Fibroblast of lung (primary cell): ENCODE results near the gene LYL1. TPM values are rescaled to one million over a fixed set of nuclear protein-coding genes. Genes with fewer than 3 reads are reported as not detected.

ENCODE experiments used
- DNase-seq, 2 donors: peaks; one replicate each; pipeline versions ENCODE4 v3.0.0 to v3.0.0-alpha.2; 2010; ENCODE audit warnings: low read depth in 2 of 2
- H2AFZ ChIP-seq: 2 replicates; pipeline ENCODE4 v1.5.1; 2012; ENCODE audit warnings: low read length, control low read depth, inconsistent platforms
- H3K27ac ChIP-seq: 2 replicates; pipeline ENCODE4 v1.5.1; 2011; ENCODE audit warnings: low read length, control low read depth; ENCODE audit not compliant: insufficient read depth
- H3K27me3 ChIP-seq: 2 replicates; pipeline ENCODE4 v1.5.1; 2011; ENCODE audit warnings: mild to moderate bottlenecking, low read length; ENCODE audit not compliant: control insufficient read depth, insufficient read depth
- H3K36me3 ChIP-seq: 2 replicates; pipeline ENCODE4 v1.5.1; 2011; ENCODE audit warnings: low read length; ENCODE audit not compliant: control insufficient read depth, insufficient read depth
- H3K4me1 ChIP-seq: 2 replicates; pipeline ENCODE4 v1.5.1; 2011; ENCODE audit warnings: low read length; ENCODE audit not compliant: control insufficient read depth, insufficient read depth; ENCODE audit errors: extremely low read depth
- H3K4me2 ChIP-seq: 2 replicates; pipeline ENCODE4 v1.5.1; 2011; ENCODE audit warnings: low read length, control low read depth; ENCODE audit not compliant: insufficient read depth; ENCODE audit errors: extremely low read depth
- H3K4me3 ChIP-seq, 4 experiments: fragments of 200-600 bp in 1 of 4; sonication (generic) in 1 of 4; replicated peaks in 1 of 4; 2 replicates each; pipeline ENCODE4 v1.5.1; 2011 to 2016; ENCODE audit warnings: low read length in 4 of 4, low read depth in 3 of 4, mild to moderate bottlenecking in 3 of 4, control low read depth in 2 of 4, inconsistent platforms in 1 of 4, mixed read lengths in 1 of 4; ENCODE audit not compliant: insufficient read depth in 1 of 4; ENCODE audit errors: control extremely low read depth in 1 of 4
- H3K79me2 ChIP-seq: 2 replicates; pipeline ENCODE4 v1.5.1; 2012; ENCODE audit warnings: mild to moderate bottlenecking, low read length, inconsistent platforms; ENCODE audit not compliant: control insufficient read depth, insufficient read depth
- H3K9ac ChIP-seq: 2 replicates; pipeline ENCODE4 v1.5.1; 2011; ENCODE audit warnings: mild to moderate bottlenecking, low read length, control low read depth; ENCODE audit not compliant: insufficient read depth
- H3K9me3 ChIP-seq: 2 replicates; pipeline ENCODE4 v1.5.1; 2012; ENCODE audit warnings: low read depth, low read length; ENCODE audit not compliant: control insufficient read depth, insufficient read depth
- H4K20me1 ChIP-seq: 2 replicates; pipeline ENCODE4 v1.5.1; 2011; ENCODE audit warnings: low read length; ENCODE audit not compliant: control insufficient read depth, insufficient read depth; ENCODE audit errors: extremely low read depth
- EZH2 ChIP-seq: IDR thresholded peaks from 2 replicates; pipeline ENCODE4 v1.5.1; 2012; ENCODE audit warnings: low read length, control low read depth, mild to moderate bottlenecking; ENCODE audit errors: missing control alignments
- polyA plus RNA-seq, 2 donors: library from polyadenylated mRNA; depleted of rRNA in 1 of 2; stranded (reverse) in 1 of 2; unstranded in 1 of 2; fragments of >200 nt; gene quantifications; 2 replicates each; pipeline ENCODE4 v1.2.1, GENCODE V29; 2011 to 2012; ENCODE audit warnings: missing spikeins in 1 of 2
- total RNA-seq: library from RNA; depleted of rRNA; stranded (reverse); fragments of >200 nt; gene quantifications from 2 replicates; pipeline ENCODE4 v1.2.1, GENCODE V29; 2014
- TF ChIP-seq, protein P1 (sequence below), 2 donors: IDR thresholded peaks in 1 of 2; conservative IDR thresholded peaks in 1 of 2; 1 replicate in 1 of 2; 2 replicates in 1 of 2; pipeline ENCODE4 v1.5.1; 2011 to 2012; ENCODE audit warnings: low read length in 2 of 2, control low read depth in 1 of 2, inconsistent platforms in 1 of 2, low read depth in 1 of 2, mild to moderate bottlenecking in 1 of 2

Gene LYL1
- total and polyA plus RNA-seq, 2 donors (not counting 1 experiment from before 2014, with no cell fraction given) = 0.30 to 1.2 TPM

DNA sequence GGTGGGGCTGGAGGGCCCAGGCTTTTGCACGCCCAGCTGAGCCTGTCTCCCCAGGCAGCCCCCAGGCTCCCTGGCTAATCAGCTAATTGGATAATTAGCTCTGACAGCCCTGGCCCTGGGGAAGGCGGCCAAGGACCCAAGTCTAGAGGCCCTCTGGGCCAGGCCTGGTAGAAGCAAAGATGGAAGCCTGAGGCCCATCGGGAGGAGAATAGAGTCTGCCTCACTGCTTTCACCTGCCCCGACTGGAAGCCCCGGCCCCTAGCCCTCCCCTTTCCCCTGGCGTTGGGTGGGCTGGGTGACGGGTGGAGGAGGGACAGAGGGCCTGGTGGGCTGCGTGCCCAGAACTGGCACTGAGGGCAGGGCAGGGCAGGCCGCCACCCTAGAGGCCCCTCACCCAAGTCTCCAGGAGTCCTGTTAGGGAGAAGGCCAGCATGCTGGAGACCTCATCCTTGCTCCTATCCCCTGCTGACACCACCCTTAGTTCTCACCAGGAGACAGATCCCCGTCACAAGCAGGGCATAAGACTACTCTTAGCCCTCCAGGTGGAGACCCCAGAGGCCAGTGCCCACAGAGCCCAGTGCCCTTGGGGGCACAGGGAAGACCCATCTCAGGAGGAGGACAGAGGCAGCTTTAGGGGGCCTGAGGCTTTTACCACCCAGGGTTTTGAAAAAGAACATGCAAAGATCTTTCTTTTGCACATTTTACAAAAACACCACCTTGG, 12.0 kb downstream of the LYL1 start:
- H3K9me3 ChIP-seq = no peaks in the 10 kb centered on the region
- peaks cover 9% of the 10 kb centered on the region for H3K36me3 ChIP-seq
- H3K4me3 ChIP-seq = no peak overlapping the region
- H3K9ac ChIP-seq = no peak overlapping the region
- no peak overlapping the region for H2AFZ ChIP-seq
- TF ChIP-seq EZH2 = no peak
- TF ChIP-seq, protein P1, sequence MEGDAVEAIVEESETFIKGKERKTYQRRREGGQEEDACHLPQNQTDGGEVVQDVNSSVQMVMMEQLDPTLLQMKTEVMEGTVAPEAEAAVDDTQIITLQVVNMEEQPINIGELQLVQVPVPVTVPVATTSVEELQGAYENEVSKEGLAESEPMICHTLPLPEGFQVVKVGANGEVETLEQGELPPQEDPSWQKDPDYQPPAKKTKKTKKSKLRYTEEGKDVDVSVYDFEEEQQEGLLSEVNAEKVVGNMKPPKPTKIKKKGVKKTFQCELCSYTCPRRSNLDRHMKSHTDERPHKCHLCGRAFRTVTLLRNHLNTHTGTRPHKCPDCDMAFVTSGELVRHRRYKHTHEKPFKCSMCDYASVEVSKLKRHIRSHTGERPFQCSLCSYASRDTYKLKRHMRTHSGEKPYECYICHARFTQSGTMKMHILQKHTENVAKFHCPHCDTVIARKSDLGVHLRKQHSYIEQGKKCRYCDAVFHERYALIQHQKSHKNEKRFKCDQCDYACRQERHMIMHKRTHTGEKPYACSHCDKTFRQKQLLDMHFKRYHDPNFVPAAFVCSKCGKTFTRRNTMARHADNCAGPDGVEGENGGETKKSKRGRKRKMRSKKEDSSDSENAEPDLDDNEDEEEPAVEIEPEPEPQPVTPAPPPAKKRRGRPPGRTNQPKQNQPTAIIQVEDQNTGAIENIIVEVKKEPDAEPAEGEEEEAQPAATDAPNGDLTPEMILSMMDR (conservative IDR thresholded peaks at IDR 0.05 in 1 of 2, IDR thresholded peaks at IDR 0.05 in 1 of 2; ENCODE audit: low read depth in 1 of 2, low read length in 2 of 2) = no peak
- no peak overlapping the region for H3K27ac ChIP-seq
- H3K4me2 ChIP-seq = no peak overlapping the region
- peaks cover 8% of the 10 kb centered on the region for H3K4me1 ChIP-seq
- H3K79me2 ChIP-seq = peaks cover 4% of the 10 kb centered on the region
- H4K20me1 ChIP-seq = no peaks in the 10 kb centered on the region
- no peak for DNase-seq
- no peaks in the 10 kb centered on the region for H3K27me3 ChIP-seq

GRCh38 chr19:13089857-13090507, 12.7 kb downstream of the LYL1 start:
- peaks cover 12% of the 10 kb centered on the region for H3K4me1 ChIP-seq

More at GRCh38 chr19:13089857-13090507, 12.7 kb downstream of the LYL1 start:
- no peaks in the 10 kb centered on the region for H3K9me3 ChIP-seq
- peaks cover 4% of the 10 kb centered on the region for H3K79me2 ChIP-seq
- no peaks in the 10 kb centered on the region for H4K20me1 ChIP-seq
- no peak overlapping the region for H3K9ac ChIP-seq
- H3K27ac ChIP-seq = no peak overlapping the region
- H3K4me2 ChIP-seq = no peak overlapping the region
- H3K4me3 ChIP-seq = no peak overlapping the region
- no peak for DNase-seq
- peaks cover 13% of the 10 kb centered on the region for H3K36me3 ChIP-seq
- H2AFZ ChIP-seq = no peak overlapping the region
- TF ChIP-seq, protein P1 (conservative IDR thresholded peaks at IDR 0.05 in 1 of 2, IDR thresholded peaks at IDR 0.05 in 1 of 2; ENCODE audit: low read depth in 1 of 2, low read length in 2 of 2) = no peak
- TF ChIP-seq EZH2 = no peak
- no peaks in the 10 kb centered on the region for H3K27me3 ChIP-seq
